ENCODE data around the gene ARPP21. TPM values are rescaled to one million over a fixed set of nuclear protein-coding genes. Genes with fewer than 3 reads are reported as not detected.
"Not testable (repeated sequence)": the region's sequence is repeated elsewhere in the genome, so short reads cannot be mapped to it uniquely, and the experiment has no call there.

Gene ARPP21
- total RNA-seq, 4 donors from 2014 or later, result 0.28 to 1.6 TPM; not detected in 2

GRCh38 chr3:35790764-35791163 is 151.4 kb downstream of the ARPP21 start:
- DNase-seq (ENCODE audit: low spot score) (no peak), ATAC-seq (ENCODE audit: low FRiP score) (no peak)
- TF ChIP-seq CTCF (IDR thresholded peaks at IDR 0.05), result no peak

GRCh38 chr3:35793667-35794066 is 154.3 kb downstream of the ARPP21 start:
- ATAC-seq (ENCODE audit: low FRiP score), result no peak
- no peak for DNase-seq (ENCODE audit: low spot score)
- no peak for TF ChIP-seq CTCF (IDR thresholded peaks at IDR 0.05)

GRCh38 chr3:35800960-35801459 is 161.7 kb downstream of the ARPP21 start:
- TF ChIP-seq CTCF (IDR thresholded peaks at IDR 0.05), result no peak
- ATAC-seq (ENCODE audit: low FRiP score) (no peak), DNase-seq (ENCODE audit: low spot score) (no peak)

- no peak for ATAC-seq (ENCODE audit: low FRiP score)
These were observed 175.2 kb downstream of the ARPP21 start for GRCh38 chr3:35814531-35814930.

GRCh38 chr3:35815796-35816195 is 176.5 kb downstream of the ARPP21 start:
- DNase-seq (ENCODE audit: low spot score); ATAC-seq (ENCODE audit: low FRiP score): not testable (repeated sequence)

More at GRCh38 chr3:35814531-35814930, 175.2 kb downstream of the ARPP21 start:
- TF ChIP-seq CTCF (IDR thresholded peaks at IDR 0.05), result no peak
- DNase-seq (ENCODE audit: low spot score), result no peak

GRCh38 chr3:35817216-35817615 is 177.9 kb downstream of the ARPP21 start:
- no peak for TF ChIP-seq CTCF (IDR thresholded peaks at IDR 0.05)
- DNase-seq (ENCODE audit: low spot score), result no peak
- no peak for ATAC-seq (ENCODE audit: low FRiP score)

- no peak for TF ChIP-seq CTCF (IDR thresholded peaks at IDR 0.05)
- no peak for ATAC-seq (ENCODE audit: low FRiP score)
- DNase-seq (ENCODE audit: low spot score), result no peak
These were observed 192.8 kb downstream of the ARPP21 start for GRCh38 chr3:35832140-35832571.

Small RNA genes within 50 kb of the gene (small RNA-seq; reads per million reads assigned to genes)
- 8.5 reads per million, percentile 86 among the genes with 10 or more reads in this experiment for gene MIR128-2
